Naive B cell (primary cell): ENCODE measurements around the gene MRFAP1. TPM values are rescaled to one million over a fixed set of nuclear protein-coding genes. Genes with fewer than 3 reads are reported as not detected.

Source experiments
- ATAC-seq, 2 donors: fragments of 150-1000 bp; cut with Tn5 transposase; 2 replicates each; pipeline ENCODE4 v1.10.0; 2021; ENCODE audit warnings: low read depth in 2 of 2, mild to moderate bottlenecking in 2 of 2, moderate library complexity in 2 of 2
- DNase-seq: peaks from one replicate; pipeline ENCODE4 v3.0.0; 2022
- H3K27ac Mint-ChIP-seq, 6 donors: one replicate each; pipeline ENCODE4 v1.8.0; 2020 to 2022; ENCODE audit warnings: mild to moderate bottlenecking in 6 of 6, mixed read lengths in 6 of 6, moderate library complexity in 5 of 6, inconsistent platforms in 2 of 6
- H3K27me3 Mint-ChIP-seq, 3 donors: one replicate each; pipeline ENCODE4 v1.8.0; 2021 to 2022; ENCODE audit warnings: mixed read lengths in 3 of 3, mild to moderate bottlenecking in 1 of 3
- H3K36me3 Mint-ChIP-seq, 2 donors: one replicate each; pipeline ENCODE4 v1.8.0; 2020 to 2022; ENCODE audit warnings: mixed read lengths in 2 of 2, inconsistent platforms in 1 of 2, mild to moderate bottlenecking in 1 of 2
- H3K4me1 Mint-ChIP-seq, 3 donors: one replicate each; pipeline ENCODE4 v1.8.0; 2020 to 2022; ENCODE audit warnings: mixed read lengths in 3 of 3, inconsistent platforms in 1 of 3, mild to moderate bottlenecking in 1 of 3, moderate library complexity in 1 of 3
- H3K4me3 Mint-ChIP-seq, 8 donors: one replicate each; pipeline ENCODE4 v1.8.0; 2020 to 2022; ENCODE audit warnings: mild to moderate bottlenecking in 8 of 8, mixed read lengths in 8 of 8, moderate library complexity in 8 of 8, inconsistent platforms in 2 of 8
- H3K9me3 Mint-ChIP-seq, 7 donors: one replicate each; pipeline ENCODE4 v1.8.0; 2020 to 2022; ENCODE audit warnings: mixed read lengths in 7 of 7, mild to moderate bottlenecking in 5 of 7, inconsistent platforms in 2 of 7, moderate library complexity in 1 of 7
- polyA plus RNA-seq, 6 donors: library from polyadenylated mRNA; unstranded; fragments of 300-500 nt; fragmentation: Illumina TruSeq; gene quantifications; one replicate each; pipeline ENCODE4 v1.2.3, GENCODE V29; 2021; ENCODE audit warnings: low read depth in 6 of 6

MRFAP1 gene
- polyA plus RNA-seq: 100 to 1,000 TPM; 156 to 214 (median 164) TPM

DNA sequence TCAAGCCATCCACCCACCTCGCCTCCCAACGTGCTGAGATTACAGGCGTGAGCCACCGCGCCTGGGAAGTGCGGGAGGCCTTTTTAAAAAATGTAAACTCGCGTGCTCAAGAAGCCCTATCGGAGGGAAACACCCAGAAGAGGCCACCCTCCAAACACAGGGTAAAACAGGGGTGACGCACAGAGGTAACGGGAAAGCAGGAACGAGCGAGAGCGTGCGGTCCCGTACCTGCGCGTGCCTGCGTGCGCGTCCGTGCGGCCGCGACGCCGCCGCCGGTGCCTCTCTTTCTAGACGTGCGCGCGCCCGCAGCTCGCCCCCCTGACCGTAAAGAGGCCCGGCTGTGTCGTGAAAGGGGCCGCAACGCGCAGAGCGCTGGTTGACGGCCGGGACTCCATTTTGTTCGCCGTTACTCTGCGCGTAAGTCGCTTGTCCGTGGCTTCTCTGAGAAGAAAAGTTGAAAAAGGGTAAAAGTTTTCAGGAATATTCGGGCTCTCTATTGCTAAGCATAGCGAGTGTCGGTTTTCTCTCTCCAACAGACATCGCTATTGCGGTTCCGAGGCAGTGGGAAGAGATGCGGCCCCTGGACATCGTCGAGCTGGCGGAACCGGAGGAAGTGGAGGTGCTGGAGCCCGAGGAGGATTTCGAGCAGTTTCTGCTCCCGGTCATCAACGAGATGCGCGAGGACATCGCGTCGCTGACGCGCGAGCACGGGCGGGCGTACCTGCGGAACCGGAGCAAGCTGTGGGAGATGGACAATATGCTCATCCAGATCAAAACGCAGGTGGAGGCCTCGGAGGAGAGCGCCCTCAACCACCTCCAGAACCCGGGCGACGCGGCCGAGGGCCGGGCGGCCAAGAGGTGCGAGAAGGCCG lies at the start of gene MRFAP1:
Gene MRFAP1 (plus strand): TSS at position 394 of the 872 bp plus-strand sequence. CDS start 178 bp downstream, at position 572.
- peaks cover 34 to 38% (median 35%) of the 10 kb centered on the region in 3 donors for H3K4me1 Mint-ChIP-seq
- peaks cover 24% of the 10 kb centered on the region in 2 donors for H3K36me3 Mint-ChIP-seq
- H3K27ac Mint-ChIP-seq: peak within 1 kb of the TSS; percentile 99 to 100 (median 100)
- H3K27me3 Mint-ChIP-seq: no peaks in the 10 kb centered on the region
- peaks cover 0 to 1% (median 0%) of the 10 kb centered on the region in 7 donors for H3K9me3 Mint-ChIP-seq
- ATAC-seq: peak; percentile 85 to 86
- peak within 1 kb of the TSS; percentile 98 to 100 (median 100) for H3K4me3 Mint-ChIP-seq
- peak; percentile 96 for DNase-seq

DNA sequence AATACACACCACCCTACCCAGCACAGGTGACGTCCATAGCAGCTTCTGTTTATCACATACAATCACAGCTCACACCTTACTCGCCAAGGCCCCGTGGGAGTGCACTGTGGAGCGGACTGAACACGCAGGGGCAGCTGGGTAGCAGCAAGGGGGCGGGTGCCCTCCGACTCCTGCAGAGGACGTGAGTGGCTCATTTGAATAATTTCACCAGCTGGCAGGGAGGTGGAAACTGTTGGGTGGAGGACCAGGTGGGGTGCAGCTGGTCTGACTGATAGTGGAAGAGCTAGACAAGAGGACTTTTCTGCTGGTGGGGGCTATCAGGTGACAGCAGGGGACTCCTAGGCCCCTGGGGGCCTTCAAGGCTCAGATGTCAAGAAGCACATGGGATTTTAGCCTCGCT lies 49.2 kb upstream of the MRFAP1 start:
- DNase-seq (peak; percentile 51), ATAC-seq (peak; percentile 86 to 91)
- no peaks in the 10 kb centered on the region for H3K9me3 Mint-ChIP-seq
- H3K27me3 Mint-ChIP-seq: no peaks in the 10 kb centered on the region
- peaks cover 4 to 18% (median 10%) of the 10 kb centered on the region in 3 donors for H3K4me1 Mint-ChIP-seq
- H3K27ac Mint-ChIP-seq: peak overlapping the region in 4 of 6 donors; percentile 49 to 96 (median 78)
- peaks cover 5 to 15% of the 10 kb centered on the region in 2 donors for H3K36me3 Mint-ChIP-seq
- no peak overlapping the region for H3K4me3 Mint-ChIP-seq

DNA sequence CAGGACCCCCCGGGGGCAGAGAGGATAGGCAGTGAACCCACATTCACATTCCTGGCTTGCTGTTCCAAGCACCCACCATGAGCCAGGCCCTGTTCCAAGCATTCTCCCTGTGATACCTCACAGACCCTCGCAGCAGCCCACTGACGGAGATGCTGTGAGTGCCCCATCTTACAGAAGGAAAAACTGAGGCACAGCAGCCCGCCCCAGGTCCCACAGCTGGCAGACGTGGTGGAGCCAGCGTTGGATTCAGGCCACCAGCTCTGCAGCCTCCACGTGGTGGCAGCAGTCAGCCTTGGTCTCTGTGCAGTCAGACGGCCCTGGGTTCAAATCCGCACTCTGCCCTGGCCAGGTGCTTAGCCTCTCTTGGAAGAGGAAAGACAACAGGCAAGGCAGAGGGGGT lies 48.7 kb upstream of the MRFAP1 start:
- no peaks in the 10 kb centered on the region for H3K9me3 Mint-ChIP-seq
- DNase-seq (no peak), ATAC-seq (no peak)
- no peak overlapping the region for H3K4me3 Mint-ChIP-seq
- H3K4me1 Mint-ChIP-seq: peaks cover 4 to 18% (median 14%) of the 10 kb centered on the region in 3 donors
- peak overlapping the region in 3 of 6 donors; percentile 49 to 96 (median 70) for H3K27ac Mint-ChIP-seq
- peaks cover 5 to 15% of the 10 kb centered on the region in 2 donors for H3K36me3 Mint-ChIP-seq
- no peaks in the 10 kb centered on the region for H3K27me3 Mint-ChIP-seq

DNA sequence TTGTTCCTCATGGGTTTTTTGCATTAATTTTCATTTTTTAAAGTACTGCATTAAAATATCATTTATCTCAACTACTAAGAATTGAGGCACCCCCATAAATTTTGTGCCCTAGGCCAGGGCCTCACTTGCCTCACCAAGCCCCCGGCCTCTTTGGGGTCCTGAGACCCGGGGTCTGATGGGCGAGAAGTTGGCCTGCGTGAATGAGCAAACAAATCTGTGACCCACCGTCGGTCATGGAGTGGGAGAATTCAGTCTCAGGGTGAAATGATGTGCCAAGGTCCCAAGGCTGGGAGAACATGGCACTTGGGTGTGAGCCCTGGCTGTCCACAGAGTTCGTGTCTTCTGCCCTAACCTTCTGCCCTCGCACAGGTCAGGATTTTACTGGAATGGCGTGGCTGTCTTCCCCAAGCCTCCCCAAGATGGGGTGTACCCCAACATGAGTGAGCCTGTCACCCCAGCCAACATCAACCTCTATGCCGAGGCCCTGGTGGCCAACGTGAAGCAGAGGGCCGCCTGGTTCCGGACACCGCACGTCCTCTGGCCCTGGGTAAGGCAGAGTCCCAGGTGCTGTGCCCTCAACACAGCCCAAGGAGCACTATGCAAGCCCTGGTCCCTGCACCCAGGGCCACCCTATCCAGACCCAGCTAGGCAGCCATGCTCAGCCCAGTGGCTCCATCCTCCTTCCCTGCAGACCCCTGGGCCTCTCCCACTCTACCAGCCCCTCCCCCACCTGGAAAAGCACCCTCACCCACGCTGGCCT lies 47.5 kb upstream of the MRFAP1 start:
- peaks cover 5 to 15% of the 10 kb centered on the region in 2 donors for H3K36me3 Mint-ChIP-seq
- no peak overlapping the region for H3K4me3 Mint-ChIP-seq
- H3K27me3 Mint-ChIP-seq: no peaks in the 10 kb centered on the region
- H3K4me1 Mint-ChIP-seq: peaks cover 4 to 18% (median 14%) of the 10 kb centered on the region in 3 donors
- ATAC-seq: no peak
- no peak for DNase-seq
- no peaks in the 10 kb centered on the region for H3K9me3 Mint-ChIP-seq
- peak overlapping the region in 1 of 6 donors; percentile 18 for H3K27ac Mint-ChIP-seq

DNA sequence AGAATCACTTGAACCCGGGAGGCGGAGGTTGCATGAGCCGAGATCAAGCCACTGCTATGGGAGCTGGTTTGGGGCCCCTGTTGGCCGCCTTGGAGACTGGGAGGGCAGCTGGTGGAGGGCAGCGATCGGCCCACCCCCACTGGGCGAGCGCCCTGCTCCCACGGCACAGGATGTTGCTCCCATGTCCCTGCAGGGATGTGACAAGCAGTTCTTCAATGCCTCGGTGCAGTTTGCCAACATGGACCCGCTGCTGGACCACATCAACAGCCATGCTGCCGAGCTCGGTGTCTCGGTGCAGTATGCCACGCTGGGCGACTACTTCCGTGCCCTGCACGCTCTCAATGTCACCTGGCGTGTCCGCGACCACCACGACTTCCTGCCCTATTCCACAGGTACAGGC lies 46.1 kb upstream of the MRFAP1 start:
- Mint-ChIP-seq H3K27ac (no peak overlapping the region), H3K4me1 (peaks cover 4 to 18% (median 14%) of the 10 kb centered on the region in 3 donors), H3K27me3 (no peaks in the 10 kb centered on the region), H3K9me3 (no peaks in the 10 kb centered on the region), H3K36me3 (peaks cover 5 to 15% of the 10 kb centered on the region in 2 donors), H3K4me3 (no peak overlapping the region)
- ATAC-seq: no peak
- no peak for DNase-seq

DNA sequence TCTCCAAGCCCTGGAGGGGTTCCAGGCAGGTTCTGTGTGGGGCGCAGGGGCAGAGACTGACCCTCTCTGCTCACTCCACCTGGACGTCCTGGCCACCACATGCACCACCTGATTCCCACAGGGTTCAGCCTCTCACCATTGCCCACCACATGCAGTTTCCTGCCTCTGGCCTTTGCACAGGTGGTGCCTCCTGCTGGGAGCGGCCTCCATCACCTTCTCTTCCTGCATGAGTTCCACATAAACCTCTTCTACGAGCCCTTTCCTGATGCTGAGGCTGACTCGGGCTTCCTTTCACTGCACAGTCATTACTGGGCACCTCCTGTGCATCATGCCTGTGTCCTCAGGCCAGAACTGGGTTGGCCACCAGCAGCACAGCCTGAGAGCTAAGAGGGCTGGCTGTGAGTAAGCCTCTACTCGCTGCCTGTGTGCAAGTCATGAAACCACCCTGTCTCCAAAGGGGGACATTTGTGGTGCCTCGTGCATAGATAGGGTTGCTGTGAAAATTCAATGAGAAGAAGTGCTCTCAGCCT lies 45.6 kb upstream of the MRFAP1 start:
- no peaks in the 10 kb centered on the region for H3K9me3 Mint-ChIP-seq
- peaks cover 4 to 18% (median 14%) of the 10 kb centered on the region in 3 donors for H3K4me1 Mint-ChIP-seq
- DNase-seq (no peak), ATAC-seq (no peak)
- peaks cover 5 to 15% of the 10 kb centered on the region in 2 donors for H3K36me3 Mint-ChIP-seq
- no peaks in the 10 kb centered on the region for H3K27me3 Mint-ChIP-seq
- no peak overlapping the region for H3K27ac Mint-ChIP-seq
- H3K4me3 Mint-ChIP-seq: peak overlapping the region in 1 of 8 donors; percentile 49

DNA sequence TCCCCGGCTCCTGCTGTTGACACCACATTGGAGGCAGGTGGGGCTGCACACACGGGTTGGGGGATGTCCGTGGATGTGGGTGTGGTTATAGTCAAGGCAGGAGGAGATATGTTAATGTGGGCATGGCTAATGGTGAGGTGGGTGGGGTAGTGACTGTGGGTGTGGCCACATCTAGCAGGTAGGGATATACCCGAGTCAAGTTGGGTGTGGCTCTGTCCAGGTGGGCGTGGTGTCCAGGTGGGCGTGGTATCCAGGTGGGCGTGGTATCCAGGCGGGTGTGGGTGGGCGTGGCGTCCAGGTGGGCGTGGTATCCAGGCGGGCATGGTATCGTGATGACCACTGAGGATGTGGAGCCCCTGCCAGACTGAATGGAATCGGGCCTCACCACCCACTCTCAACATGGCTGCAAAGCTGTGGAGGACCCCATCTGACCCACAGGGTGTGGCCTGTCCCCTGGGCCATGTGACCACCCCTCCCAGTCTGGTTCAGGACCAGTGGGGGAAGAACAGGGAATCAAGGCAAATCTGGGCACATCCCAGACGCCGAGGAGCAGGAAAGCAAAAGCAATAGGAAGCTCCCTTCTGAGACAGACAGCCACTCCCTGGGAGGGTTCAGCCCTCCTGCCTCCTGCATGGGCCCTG lies 44.5 kb upstream of the MRFAP1 start:
- H3K4me3 Mint-ChIP-seq: no peak overlapping the region
- H3K4me1 Mint-ChIP-seq: peaks cover 2 to 11% (median 8%) of the 10 kb centered on the region in 3 donors
- peak overlapping the region in 2 of 6 donors; percentile 79 to 86 for H3K27ac Mint-ChIP-seq
- H3K36me3 Mint-ChIP-seq: peaks cover 5 to 8% of the 10 kb centered on the region in 2 donors
- DNase-seq (no peak), ATAC-seq (no peak)
- no peaks in the 10 kb centered on the region for H3K9me3 Mint-ChIP-seq
- H3K27me3 Mint-ChIP-seq: no peaks in the 10 kb centered on the region

DNA sequence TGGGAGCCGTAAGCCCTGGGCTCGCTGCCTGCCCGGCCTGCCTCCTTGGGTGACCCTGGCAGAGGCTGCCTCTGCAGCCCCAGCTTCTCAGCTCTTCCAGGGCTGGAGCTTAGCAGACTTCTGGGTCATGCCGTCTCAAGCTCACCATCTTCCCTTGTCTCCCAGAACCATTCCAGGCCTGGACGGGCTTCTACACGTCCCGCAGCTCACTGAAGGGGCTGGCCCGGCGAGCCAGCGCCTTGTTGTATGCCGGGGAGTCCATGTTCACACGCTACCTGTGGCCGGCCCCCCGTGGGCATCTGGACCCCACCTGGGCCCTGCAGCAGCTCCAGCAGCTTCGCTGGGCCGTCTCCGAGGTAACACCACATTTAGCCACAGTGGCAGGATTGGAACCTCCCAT lies 43.5 kb upstream of the MRFAP1 start:
- peaks cover 0 to 5% (median 4%) of the 10 kb centered on the region in 3 donors for H3K4me1 Mint-ChIP-seq
- DNase-seq: no peak
- no peaks in the 10 kb centered on the region for H3K27me3 Mint-ChIP-seq
- no peak overlapping the region for H3K4me3 Mint-ChIP-seq
- H3K36me3 Mint-ChIP-seq: peaks cover 8 to 12% of the 10 kb centered on the region in 2 donors
- peak overlapping the region in 1 of 6 donors; percentile 49 for H3K27ac Mint-ChIP-seq
- ATAC-seq: no peak
- H3K9me3 Mint-ChIP-seq: no peaks in the 10 kb centered on the region

DNA sequence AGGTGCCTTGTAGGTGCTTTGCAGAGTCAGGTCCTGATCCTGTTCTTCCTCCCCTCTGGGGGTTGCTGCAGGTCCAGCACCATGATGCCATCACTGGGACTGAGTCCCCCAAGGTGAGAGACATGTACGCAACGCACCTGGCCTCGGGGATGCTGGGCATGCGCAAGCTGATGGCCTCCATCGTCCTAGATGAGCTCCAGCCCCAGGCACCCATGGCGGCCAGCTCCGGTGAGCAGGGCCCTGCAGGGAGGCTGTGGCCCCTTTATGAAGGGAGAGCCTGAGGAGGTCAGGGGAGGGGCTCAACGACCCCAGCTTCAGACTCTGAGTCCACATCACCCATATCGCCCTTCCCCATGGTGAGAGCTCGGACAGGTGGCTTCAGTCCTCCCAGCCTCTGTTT lies 42.4 kb upstream of the MRFAP1 start:
- Mint-ChIP-seq H3K27me3 (no peaks in the 10 kb centered on the region), H3K9me3 (no peaks in the 10 kb centered on the region), H3K36me3 (peaks cover 9 to 12% of the 10 kb centered on the region in 2 donors), H3K4me1 (peaks cover 0 to 5% (median 4%) of the 10 kb centered on the region in 3 donors), H3K27ac (no peak overlapping the region), H3K4me3 (no peak overlapping the region)
- ATAC-seq: no peak
- DNase-seq: no peak

DNA sequence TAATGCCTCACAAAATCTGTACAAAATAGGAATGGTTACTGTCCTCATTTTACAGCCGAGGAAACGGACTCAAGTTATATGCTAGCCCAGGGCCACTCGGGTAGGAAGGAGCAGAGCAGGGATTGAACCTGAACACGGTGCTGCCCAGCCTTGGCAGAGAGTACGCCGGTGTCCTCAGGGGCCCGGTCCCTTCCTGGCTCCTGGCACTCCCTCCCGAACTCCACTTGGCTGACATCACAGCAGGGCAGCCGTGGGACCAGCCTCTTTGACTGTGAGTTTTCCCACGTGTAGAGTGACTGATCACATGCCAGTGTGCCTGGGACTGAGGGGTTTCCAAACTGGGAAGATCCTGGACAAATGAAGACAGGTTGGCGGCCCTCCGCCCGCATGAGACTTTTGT lies 41.8 kb upstream of the MRFAP1 start:
- Mint-ChIP-seq H3K27me3 (no peaks in the 10 kb centered on the region), H3K4me1 (peaks cover 0 to 4% (median under 1%) of the 10 kb centered on the region in 3 donors), H3K4me3 (no peak overlapping the region), H3K27ac (no peak overlapping the region), H3K36me3 (peaks cover 12 to 14% of the 10 kb centered on the region in 2 donors), H3K9me3 (peaks cover 0 to 2% (median 0%) of the 10 kb centered on the region in 7 donors)
- ATAC-seq (no peak), DNase-seq (no peak)

DNA sequence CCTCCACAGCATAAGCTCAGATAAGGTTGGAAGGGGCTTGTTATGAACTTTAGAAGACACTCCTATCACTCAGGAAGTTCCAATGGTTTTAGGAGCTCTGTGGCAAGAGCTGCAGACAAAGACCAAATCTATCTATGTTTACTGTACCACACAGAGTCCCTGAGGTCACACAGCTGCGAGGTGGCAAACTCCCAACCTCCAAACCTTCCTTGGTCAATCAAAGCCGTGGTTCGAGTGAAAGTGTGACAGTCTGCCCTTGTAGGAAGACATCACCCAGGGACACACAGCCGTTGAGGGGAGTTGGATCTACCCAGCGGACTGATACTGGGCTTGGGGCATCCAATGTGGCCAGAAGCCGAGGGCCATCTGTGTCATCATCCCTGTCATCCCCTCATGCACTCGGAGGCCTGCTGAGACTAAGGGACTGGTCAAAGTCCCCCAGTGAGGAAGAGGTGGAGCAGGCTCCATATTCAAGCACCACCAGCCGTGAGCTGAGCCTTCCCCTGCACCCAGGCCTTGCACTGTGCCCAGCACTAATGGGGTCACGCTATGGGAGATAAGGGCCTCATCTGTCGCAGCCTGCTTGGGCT lies 38.7 kb upstream of the MRFAP1 start:
- peaks cover 29 to 36% of the 10 kb centered on the region in 2 donors for H3K36me3 Mint-ChIP-seq
- no peaks in the 10 kb centered on the region for H3K27me3 Mint-ChIP-seq
- ATAC-seq (no peak), DNase-seq (no peak)
- peaks cover 0 to 6% (median 0%) of the 10 kb centered on the region in 3 donors for H3K4me1 Mint-ChIP-seq
- peaks cover 0 to 13% (median 9%) of the 10 kb centered on the region in 7 donors for H3K9me3 Mint-ChIP-seq
- H3K4me3 Mint-ChIP-seq: no peak overlapping the region
- no peak overlapping the region for H3K27ac Mint-ChIP-seq

DNA sequence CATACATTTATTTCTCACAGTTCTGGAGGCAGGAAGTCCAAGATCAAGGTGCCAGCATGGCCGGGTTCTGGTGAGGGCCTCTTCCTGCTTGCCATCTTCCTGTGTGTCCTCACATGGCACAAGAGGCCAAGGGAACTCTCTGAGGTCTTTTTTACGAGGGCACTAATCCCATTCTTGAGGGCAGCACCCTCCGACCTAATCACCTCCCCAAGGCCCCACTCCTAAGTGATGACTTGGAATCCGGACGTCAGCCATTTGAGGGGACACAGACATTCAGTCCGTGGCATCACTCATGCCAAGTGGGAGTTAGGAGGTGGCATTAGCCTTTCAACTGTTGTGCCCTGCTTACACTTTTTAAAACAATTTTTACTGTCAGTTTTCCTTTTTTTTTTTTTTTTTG lies 38.2 kb upstream of the MRFAP1 start:
- peaks cover 34 to 42% of the 10 kb centered on the region in 2 donors for H3K36me3 Mint-ChIP-seq
- ATAC-seq: no peak
- no peak overlapping the region for H3K27ac Mint-ChIP-seq
- no peaks in the 10 kb centered on the region for H3K27me3 Mint-ChIP-seq
- peaks cover 0 to 13% (median 9%) of the 10 kb centered on the region in 7 donors for H3K9me3 Mint-ChIP-seq
- peaks cover 0 to 6% (median 0%) of the 10 kb centered on the region in 3 donors for H3K4me1 Mint-ChIP-seq
- H3K4me3 Mint-ChIP-seq: no peak overlapping the region
- DNase-seq: no peak
